RWPE1 (cell line): ENCODE measurements around the gene ARHGAP33.

ENCODE experiments used
- CTCF ChIA-PET: fragments of 350-600 bp; sonication (Branson Sonifier 250); formaldehyde crosslinking; extraction: SDS; loops from one replicate; lab custom pipeline; 2021; lab: Yijun Ruan, JAX
- POLR2A ChIA-PET: fragments of 400-600 bp; formaldehyde crosslinking; extraction: SDS; loops from one replicate; lab custom pipeline; 2020; ENCODE audit warnings: antibody characterized with exemption; ENCODE audit not compliant: low non-redundant PET; lab: Yijun Ruan, JAX
- DNase-seq: peaks from one replicate; pipeline ENCODE4 v3.0.0; 2012; ENCODE audit warnings: low spot score
- H3K27ac ChIP-seq: fragments of 450-650 bp; 2 replicates; pipeline ENCODE4 v1.5.1; 2017
- CTCF ChIP-seq: fragments of 450-650 bp; conservative IDR thresholded peaks from 2 replicates; pipeline ENCODE4 v1.5.1; 2017; ENCODE audit warnings: low read depth, mild to moderate bottlenecking

Gene ARHGAP33

DNA sequence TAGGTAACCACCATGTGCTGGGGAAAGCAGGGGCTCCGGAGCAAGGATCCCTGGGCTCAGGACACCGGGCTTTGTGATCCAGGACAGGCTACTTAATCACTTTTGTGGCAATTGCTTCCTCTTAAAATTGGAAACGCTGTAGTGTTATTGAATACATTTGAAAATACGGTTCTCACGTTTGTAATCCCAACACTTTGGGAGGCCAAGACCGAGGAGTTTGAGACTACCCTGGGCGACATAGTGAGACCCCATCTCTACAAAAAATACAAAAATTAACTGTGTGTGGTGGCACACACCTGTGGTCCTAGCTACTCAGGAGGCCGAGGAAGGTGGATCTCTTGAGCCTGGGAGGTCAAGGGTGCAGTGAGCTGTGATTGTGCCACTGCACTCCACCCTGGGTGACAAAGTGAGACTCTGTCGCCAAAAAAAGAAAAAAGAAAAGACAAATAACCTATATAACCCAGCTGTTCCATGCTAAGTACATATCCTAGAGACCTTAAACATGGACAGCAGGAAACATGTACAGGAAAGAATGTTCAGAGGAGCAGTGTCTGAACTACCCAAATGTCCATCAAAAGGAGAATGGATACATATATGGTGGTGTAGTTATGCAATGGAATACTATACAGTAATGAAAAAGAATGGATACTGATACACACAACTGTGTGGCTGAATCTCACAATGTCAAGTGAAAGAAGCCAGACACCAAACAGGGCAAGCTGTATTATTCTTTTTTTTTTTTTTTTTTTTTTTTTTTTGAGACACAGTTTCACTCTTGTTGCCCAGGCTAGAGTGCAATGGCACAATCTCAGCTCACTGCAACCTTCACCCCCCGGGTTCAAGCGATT lies 37.9 kb downstream of the ARHGAP33 start:
- ChIA-PET CTCF (no interaction called here), POLR2A (interaction anchor here (0.6 kb wide), 1 partner anchor 437 kb away, joined by 3 read pairs; no protein-coding TSS in a partner anchor)
- DNase-seq: no peak
- TF ChIP-seq CTCF: no peak
- no peak overlapping the region for H3K27ac ChIP-seq

DNA sequence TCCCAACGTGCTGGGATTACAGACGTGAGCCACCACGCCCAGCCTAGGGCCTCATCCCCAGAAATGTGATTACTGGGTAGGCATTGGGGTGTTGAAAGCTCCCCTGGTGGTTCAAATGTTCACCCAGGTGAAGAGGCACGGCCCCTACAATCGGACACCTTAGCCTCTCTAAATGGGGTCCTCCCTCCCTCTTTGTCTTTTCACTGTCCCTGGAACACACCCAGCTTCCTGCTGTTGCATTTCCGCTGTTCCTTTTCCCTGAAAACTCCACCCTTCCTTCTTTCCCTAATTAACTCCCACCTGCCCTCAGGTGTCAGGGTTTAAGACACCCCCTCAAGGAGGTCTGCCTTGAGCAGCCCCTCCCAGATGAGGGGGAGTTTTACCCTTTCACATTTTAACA lies 40.9 kb downstream of the ARHGAP33 start:
- ChIA-PET CTCF (no interaction called here), POLR2A (no interaction called here)
- DNase-seq: no peak
- no peak overlapping the region for H3K27ac ChIP-seq
- no peak for TF ChIP-seq CTCF

GRCh38 chr19:35816846-35817245 lies 41.5 kb downstream of the ARHGAP33 start:
- CTCF ChIA-PET: interaction anchor here (0.7 kb wide), 1 partner anchor 613 kb away, joined by 3 read pairs; no protein-coding TSS in a partner anchor
- DNase-seq: no peak
- H3K27ac ChIP-seq: no peak overlapping the region
- no peak for TF ChIP-seq CTCF
- POLR2A ChIA-PET: no interaction called here

- TF ChIP-seq CTCF: no peak
- CTCF ChIA-PET: no interaction called here
Observed at GRCh38 chr19:35818445-35818844, 43.1 kb downstream of the ARHGAP33 start.

GRCh38 chr19:35822579-35822978 lies 47.2 kb downstream of the ARHGAP33 start:
- ChIA-PET POLR2A (no interaction called here), CTCF (interaction anchor here (0.7 kb wide), 1 partner anchor 27 kb away, joined by 3 read pairs; no protein-coding TSS in a partner anchor)
- H3K27ac ChIP-seq: no peak overlapping the region
- no peak for TF ChIP-seq CTCF
- DNase-seq: no peak

More at GRCh38 chr19:35818445-35818844, 43.1 kb downstream of the ARHGAP33 start:
- no peak overlapping the region for H3K27ac ChIP-seq
- POLR2A ChIA-PET: no interaction called here
- no peak for DNase-seq

DNA sequence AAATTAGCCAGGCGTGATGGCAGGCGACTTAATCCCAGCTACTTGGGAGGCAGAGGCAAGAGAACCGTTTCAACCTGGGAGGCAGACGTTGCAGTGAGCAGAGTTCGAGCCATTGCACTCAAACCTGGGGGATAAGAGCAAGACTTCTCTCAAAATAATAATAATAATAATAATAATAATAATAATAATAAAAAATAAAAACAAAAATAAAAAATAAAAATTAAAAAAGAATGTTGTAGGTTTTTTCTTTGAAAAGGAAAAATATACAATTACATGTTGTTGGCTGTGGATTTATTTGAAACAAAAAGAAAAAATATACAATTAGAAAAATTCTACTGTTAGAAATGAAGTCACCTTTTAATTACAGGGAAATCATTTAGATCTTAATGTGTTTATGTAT lies 48.8 kb downstream of the ARHGAP33 start:
- no peak for DNase-seq
- H3K27ac ChIP-seq: no peak overlapping the region
- POLR2A ChIA-PET: no interaction called here
- CTCF ChIA-PET: no interaction called here
- no peak for TF ChIP-seq CTCF
